Measurements from ENCODE around the gene MIEF1.
A peak's percentile ranks its signal among the peaks of the same experiment; 100 is the strongest.
"Not testable (repeated sequence)": the region's sequence is repeated elsewhere in the genome, so short reads cannot be mapped to it uniquely, and the experiment has no call there.

MIEF1 gene

DNA sequence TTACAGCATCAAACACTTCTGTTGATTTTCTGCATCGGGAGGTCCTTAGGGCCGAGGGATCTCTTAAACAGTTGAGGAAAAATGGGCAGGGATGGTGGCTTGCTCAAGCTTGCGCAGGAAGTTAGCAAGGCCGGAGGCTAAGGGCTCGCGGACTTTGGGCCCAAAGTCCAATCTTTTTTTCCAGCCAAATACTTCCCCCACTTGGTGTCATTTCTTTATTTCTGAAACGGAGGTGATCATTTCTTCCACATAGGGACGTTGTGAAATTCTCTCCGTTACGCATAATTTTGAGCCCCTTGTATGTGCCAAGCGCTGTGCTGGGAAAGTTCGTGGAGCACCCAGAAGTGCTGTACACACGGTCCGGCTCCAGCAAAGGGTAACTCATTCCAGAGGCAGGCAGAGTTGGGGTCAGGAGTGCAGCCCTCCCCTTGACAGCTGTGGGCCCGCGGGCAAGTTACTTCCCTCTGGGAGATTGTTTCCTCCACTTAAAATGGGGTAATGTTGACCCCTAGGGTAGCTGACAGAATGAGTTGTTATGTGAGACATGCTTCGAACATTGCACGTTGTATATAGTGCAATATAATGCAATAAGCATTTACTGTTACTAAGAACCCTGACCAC is 809 bp downstream of the MIEF1 start:
- H3K4me1 ChIP-seq (ENCODE audit: control insufficient read depth, insufficient read depth, low read length) = peaks cover 19% of the 10 kb centered on the region
- H3K4me3 ChIP-seq (ENCODE audit: low read depth, low read length) = peak overlapping the region; percentile 82
- no peak overlapping the region for H3K27ac ChIP-seq (ENCODE audit: low read depth, low read length)
- peak overlapping the region; percentile 85 for H3K9ac ChIP-seq (ENCODE audit: low read length)
- H3K27me3 ChIP-seq (ENCODE audit: control insufficient read depth, insufficient read depth, low read length) = peaks cover 43% of the 10 kb centered on the region
- peaks cover 36% of the 10 kb centered on the region for H3K36me3 ChIP-seq (ENCODE audit: control insufficient read depth, insufficient read depth, low read length)
- no peaks in the 10 kb centered on the region for H3K9me3 ChIP-seq (ENCODE audit: control insufficient read depth, insufficient read depth, low read depth, low read length)

GRCh38 chr22:39503630-39504029 is 1.5 kb downstream of the MIEF1 start:
- Histone ChIP-seq H3K36me3 (ENCODE audit: control insufficient read depth, insufficient read depth, low read length) (peaks cover 43% of the 10 kb centered on the region), H3K27me3 (ENCODE audit: control insufficient read depth, insufficient read depth, low read length) (peaks cover 45% of the 10 kb centered on the region), H3K9me3 (ENCODE audit: control insufficient read depth, insufficient read depth, low read depth, low read length) (no peaks in the 10 kb centered on the region), H3K9ac (ENCODE audit: low read length) (no peak overlapping the region), H3K4me3 (ENCODE audit: low read depth, low read length) (peak overlapping the region; percentile 82; the same call in 1 of the 2 replicates), H3K4me1 (ENCODE audit: control insufficient read depth, insufficient read depth, low read length) (peaks cover 18% of the 10 kb centered on the region), H3K27ac (ENCODE audit: low read depth, low read length) (no peak overlapping the region)

GRCh38 chr22:39504071-39504470 is 2.0 kb downstream of the MIEF1 start:
- Histone ChIP-seq H3K9me3 (ENCODE audit: control insufficient read depth, insufficient read depth, low read depth, low read length) (no peaks in the 10 kb centered on the region), H3K4me3 (ENCODE audit: low read depth, low read length) (no peak overlapping the region), H3K36me3 (ENCODE audit: control insufficient read depth, insufficient read depth, low read length) (peaks cover 45% of the 10 kb centered on the region), H3K9ac (ENCODE audit: low read length) (no peak overlapping the region), H3K27ac (ENCODE audit: low read depth, low read length) (no peak overlapping the region), H3K27me3 (ENCODE audit: control insufficient read depth, insufficient read depth, low read length) (peaks cover 46% of the 10 kb centered on the region), H3K4me1 (ENCODE audit: control insufficient read depth, insufficient read depth, low read length) (peaks cover 17% of the 10 kb centered on the region)

- H3K36me3 ChIP-seq (ENCODE audit: control insufficient read depth, insufficient read depth, low read length) = peaks cover 69% of the 10 kb centered on the region
- H3K9me3 ChIP-seq (ENCODE audit: control insufficient read depth, insufficient read depth, low read depth, low read length); H3K4me1 ChIP-seq (ENCODE audit: control insufficient read depth, insufficient read depth, low read length); H3K4me3 ChIP-seq (ENCODE audit: low read depth, low read length); H3K27ac ChIP-seq (ENCODE audit: low read depth, low read length); H3K9ac ChIP-seq (ENCODE audit: low read length): not testable (repeated sequence)
- peaks cover 69% of the 10 kb centered on the region for H3K27me3 ChIP-seq (ENCODE audit: control insufficient read depth, insufficient read depth, low read length)
These were observed 4.9 kb downstream of the MIEF1 start for GRCh38 chr22:39507021-39507420.

GRCh38 chr22:39508393-39508792 is 6.3 kb downstream of the MIEF1 start:
- H3K27me3 ChIP-seq (ENCODE audit: control insufficient read depth, insufficient read depth, low read length) = peaks cover 76% of the 10 kb centered on the region
- H3K4me1 ChIP-seq (ENCODE audit: control insufficient read depth, insufficient read depth, low read length) = 0 out of 2 replicates have a peak, but pooled peaks cover under 1% of the 10 kb centered on the region
- H3K36me3 ChIP-seq (ENCODE audit: control insufficient read depth, insufficient read depth, low read length) = peaks cover 80% of the 10 kb centered on the region

DNA sequence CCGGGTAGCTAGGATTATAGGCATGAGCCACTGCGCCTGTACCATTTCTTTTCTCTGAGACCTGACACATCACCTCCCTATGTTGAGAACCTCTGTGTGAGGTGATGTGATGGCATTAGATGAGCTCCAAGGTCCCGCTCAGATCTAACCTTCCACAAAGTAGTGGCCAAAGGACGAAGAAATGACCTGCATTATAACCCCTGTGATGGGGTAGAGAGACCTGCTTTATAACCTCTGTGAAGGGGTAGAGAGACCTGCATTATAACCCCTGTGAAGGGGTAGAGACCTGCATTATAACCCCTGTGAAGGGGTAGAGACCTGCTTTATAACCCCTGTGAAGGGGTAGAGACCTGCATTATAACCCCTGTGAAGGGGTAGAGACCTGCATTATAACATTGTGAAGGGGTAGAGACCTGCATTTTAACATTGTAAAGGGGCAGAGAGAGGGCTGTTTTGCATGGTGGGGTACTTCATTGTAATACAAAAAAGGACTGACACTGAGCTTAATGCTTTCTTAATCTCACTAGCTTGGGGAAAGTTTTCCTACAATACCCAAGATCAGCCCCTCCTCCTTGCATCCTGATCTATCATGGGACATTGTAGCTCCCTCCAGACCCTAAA is 8.5 kb downstream of the MIEF1 start:
- peaks cover 84% of the 10 kb centered on the region for H3K36me3 ChIP-seq (ENCODE audit: control insufficient read depth, insufficient read depth, low read length)
- peaks cover 79% of the 10 kb centered on the region for H3K27me3 ChIP-seq (ENCODE audit: control insufficient read depth, insufficient read depth, low read length)
- H3K4me3 ChIP-seq (ENCODE audit: low read depth, low read length) = no peak overlapping the region
- H3K9me3 ChIP-seq (ENCODE audit: control insufficient read depth, insufficient read depth, low read depth, low read length) = no peaks in the 10 kb centered on the region
- H3K4me1 ChIP-seq (ENCODE audit: control insufficient read depth, insufficient read depth, low read length) = no peaks in the 10 kb centered on the region
- no peak overlapping the region for H3K27ac ChIP-seq (ENCODE audit: low read depth, low read length)
- H3K9ac ChIP-seq (ENCODE audit: low read length) = no peak overlapping the region

More at GRCh38 chr22:39508393-39508792, 6.3 kb downstream of the MIEF1 start:
- no peak overlapping the region for H3K27ac ChIP-seq (ENCODE audit: low read depth, low read length)
- H3K4me3 ChIP-seq (ENCODE audit: low read depth, low read length) = no peak overlapping the region
- no peak overlapping the region for H3K9ac ChIP-seq (ENCODE audit: low read length)
- H3K9me3 ChIP-seq (ENCODE audit: control insufficient read depth, insufficient read depth, low read depth, low read length) = no peaks in the 10 kb centered on the region

DNA sequence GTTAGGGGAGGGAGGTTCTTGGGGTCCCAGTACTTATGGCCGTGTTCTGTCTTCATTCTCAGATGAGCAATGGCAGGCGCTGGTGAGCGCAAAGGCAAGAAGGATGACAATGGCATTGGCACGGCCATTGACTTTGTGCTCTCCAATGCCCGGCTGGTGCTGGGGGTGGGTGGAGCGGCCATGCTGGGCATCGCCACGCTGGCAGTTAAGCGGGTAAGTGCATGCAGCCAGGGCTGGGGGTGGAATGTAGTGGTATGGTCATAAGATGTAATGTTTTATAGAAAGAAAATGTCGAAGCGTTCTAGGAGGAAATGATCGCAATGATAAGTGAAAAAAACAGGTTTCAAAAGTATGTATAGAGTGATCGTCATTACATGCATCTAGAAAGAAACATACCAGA is 9.1 kb downstream of the MIEF1 start:
- Histone ChIP-seq H3K4me3 (ENCODE audit: low read depth, low read length) (no peak overlapping the region), H3K36me3 (ENCODE audit: control insufficient read depth, insufficient read depth, low read length) (peaks cover 84% of the 10 kb centered on the region), H3K9me3 (ENCODE audit: control insufficient read depth, insufficient read depth, low read depth, low read length) (no peaks in the 10 kb centered on the region), H3K4me1 (ENCODE audit: control insufficient read depth, insufficient read depth, low read length) (no peaks in the 10 kb centered on the region), H3K27me3 (ENCODE audit: control insufficient read depth, insufficient read depth, low read length) (peaks cover 73% of the 10 kb centered on the region), H3K9ac (ENCODE audit: low read length) (no peak overlapping the region), H3K27ac (ENCODE audit: low read depth, low read length) (no peak overlapping the region)

- Histone ChIP-seq H3K27me3 (ENCODE audit: control insufficient read depth, insufficient read depth, low read length) (peaks cover 65% of the 10 kb centered on the region), H3K9me3 (ENCODE audit: control insufficient read depth, insufficient read depth, low read depth, low read length) (no peaks in the 10 kb centered on the region), H3K27ac (ENCODE audit: low read depth, low read length) (no peak overlapping the region), H3K4me3 (ENCODE audit: low read depth, low read length) (no peak overlapping the region), H3K4me1 (ENCODE audit: control insufficient read depth, insufficient read depth, low read length) (no peaks in the 10 kb centered on the region), H3K9ac (ENCODE audit: low read length) (no peak overlapping the region), H3K36me3 (ENCODE audit: control insufficient read depth, insufficient read depth, low read length) (peaks cover 80% of the 10 kb centered on the region)
These were observed 9.9 kb downstream of the MIEF1 start for GRCh38 chr22:39512026-39512425.

DNA sequence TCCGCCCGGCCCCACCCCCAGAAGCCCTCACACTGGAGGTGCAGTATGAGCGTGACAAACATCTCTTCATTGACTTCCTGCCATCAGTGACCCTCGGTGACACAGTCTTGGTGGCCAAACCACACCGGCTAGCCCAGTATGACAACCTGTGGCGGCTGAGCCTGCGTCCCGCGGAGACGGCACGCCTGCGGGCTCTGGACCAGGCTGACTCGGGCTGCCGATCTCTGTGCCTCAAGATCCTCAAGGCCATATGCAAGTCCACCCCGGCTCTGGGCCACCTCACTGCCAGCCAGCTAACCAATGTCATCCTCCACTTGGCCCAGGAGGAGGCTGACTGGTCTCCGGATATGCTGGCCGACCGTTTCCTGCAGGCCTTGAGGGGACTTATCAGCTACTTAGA is 11.7 kb downstream of the MIEF1 start:
- Histone ChIP-seq H3K4me1 (ENCODE audit: control insufficient read depth, insufficient read depth, low read length) (peaks cover 4% of the 10 kb centered on the region), H3K4me3 (ENCODE audit: low read depth, low read length) (no peak overlapping the region), H3K27ac (ENCODE audit: low read depth, low read length) (no peak overlapping the region), H3K36me3 (ENCODE audit: control insufficient read depth, insufficient read depth, low read length) (peaks cover 72% of the 10 kb centered on the region), H3K9ac (ENCODE audit: low read length) (no peak overlapping the region), H3K27me3 (ENCODE audit: control insufficient read depth, insufficient read depth, low read length) (peaks cover 50% of the 10 kb centered on the region), H3K9me3 (ENCODE audit: control insufficient read depth, insufficient read depth, low read depth, low read length) (no peaks in the 10 kb centered on the region)

DNA sequence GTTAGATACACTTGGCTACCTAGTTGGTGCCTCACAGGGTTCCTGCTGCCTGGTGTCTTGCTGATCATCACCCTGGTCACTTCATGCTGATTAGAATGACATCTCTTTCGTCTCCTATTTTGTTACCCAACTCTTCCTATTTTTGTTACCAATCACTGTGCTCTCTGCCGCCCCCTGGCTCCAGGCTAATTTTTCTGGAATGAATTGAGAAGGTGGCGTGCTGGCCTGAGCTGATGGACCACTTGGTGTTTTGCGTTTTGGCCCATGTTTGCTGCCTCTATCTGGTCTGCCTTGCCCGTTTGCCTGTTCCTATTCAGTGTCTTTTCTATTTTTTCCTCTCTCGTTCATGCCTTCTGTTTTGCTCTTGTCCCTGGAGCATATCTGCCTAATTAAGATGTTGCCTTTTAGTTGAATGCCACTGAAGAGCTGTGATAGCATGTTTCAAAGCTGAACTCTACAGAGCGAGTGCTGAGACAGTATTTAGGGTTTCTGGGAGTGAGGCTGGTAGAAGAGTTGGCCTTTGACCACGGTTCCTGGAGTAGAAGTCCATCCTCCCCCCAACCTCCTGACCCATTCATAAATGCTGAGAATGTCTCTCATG is 12.4 kb downstream of the MIEF1 start:
- peaks cover 43% of the 10 kb centered on the region for H3K27me3 ChIP-seq (ENCODE audit: control insufficient read depth, insufficient read depth, low read length)
- H3K4me3 ChIP-seq (ENCODE audit: low read depth, low read length) = no peak overlapping the region
- H3K36me3 ChIP-seq (ENCODE audit: control insufficient read depth, insufficient read depth, low read length) = peaks cover 67% of the 10 kb centered on the region
- no peaks in the 10 kb centered on the region for H3K9me3 ChIP-seq (ENCODE audit: control insufficient read depth, insufficient read depth, low read depth, low read length)
- no peak overlapping the region for H3K27ac ChIP-seq (ENCODE audit: low read depth, low read length)
- no peak overlapping the region for H3K9ac ChIP-seq (ENCODE audit: low read length)
- peaks cover 8% of the 10 kb centered on the region for H3K4me1 ChIP-seq (ENCODE audit: control insufficient read depth, insufficient read depth, low read length)

- Histone ChIP-seq H3K4me3 (ENCODE audit: low read depth, low read length) (no peak overlapping the region), H3K27me3 (ENCODE audit: control insufficient read depth, insufficient read depth, low read length) (peaks cover 33% of the 10 kb centered on the region), H3K4me1 (ENCODE audit: control insufficient read depth, insufficient read depth, low read length) (peaks cover 8% of the 10 kb centered on the region), H3K36me3 (ENCODE audit: control insufficient read depth, insufficient read depth, low read length) (peaks cover 60% of the 10 kb centered on the region), H3K9ac (ENCODE audit: low read length) (no peak overlapping the region), H3K9me3 (ENCODE audit: control insufficient read depth, insufficient read depth, low read depth, low read length) (no peaks in the 10 kb centered on the region), H3K27ac (ENCODE audit: low read depth, low read length) (no peak overlapping the region)
These were observed 13.4 kb downstream of the MIEF1 start for GRCh38 chr22:39515266-39516050.
